HG02981 (cell line): ENCODE data around the gene ARHGEF11.
"Not testable (repeated sequence)": the region's sequence is repeated elsewhere in the genome, so short reads cannot be mapped to it uniquely, and the experiment has no call there.

ENCODE experiments used
- ATAC-seq: cut with Tn5 transposase; IDR thresholded peaks from one replicate; pipeline ENCODE4 v1.9.1; 2021; ENCODE audit warnings: mild to moderate bottlenecking, moderate library complexity; ENCODE audit not compliant: unreplicated experiment

The ARHGEF11 gene

GRCh38 chr1:156931974-156932710 lies 113.4 kb downstream of the ARHGEF11 start:
- no peak for ATAC-seq

GRCh38 chr1:156931211-156931952 lies 114.2 kb downstream of the ARHGEF11 start:
- ATAC-seq, result no peak

- ATAC-seq, result no peak
Observed at GRCh38 chr1:156930483-156930882, 115.1 kb downstream of the ARHGEF11 start.

GRCh38 chr1:156929596-156930238 lies 115.8 kb downstream of the ARHGEF11 start:
- no peak for ATAC-seq

GRCh38 chr1:156928043-156928602 lies 117.4 kb downstream of the ARHGEF11 start:
- no peak for ATAC-seq

GRCh38 chr1:156927215-156928042 lies 118.1 kb downstream of the ARHGEF11 start:
- ATAC-seq, result no peak

- not testable (repeated sequence) for ATAC-seq
Observed at GRCh38 chr1:156926695-156927094, 118.8 kb downstream of the ARHGEF11 start.

- no peak for ATAC-seq
Observed at GRCh38 chr1:156926175-156926574, 119.4 kb downstream of the ARHGEF11 start.

- ATAC-seq, result no peak
Observed at GRCh38 chr1:156925154-156926010, 120.2 kb downstream of the ARHGEF11 start.

GRCh38 chr1:156924478-156925153 lies 120.9 kb downstream of the ARHGEF11 start:
- no peak for ATAC-seq

- no peak for ATAC-seq
Observed at GRCh38 chr1:156923670-156924477, 121.7 kb downstream of the ARHGEF11 start.

GRCh38 chr1:156922986-156923669 lies 122.4 kb downstream of the ARHGEF11 start:
- no peak for ATAC-seq

GRCh38 chr1:156921053-156921529 lies 124.5 kb downstream of the ARHGEF11 start:
- ATAC-seq, result no peak

- no peak for ATAC-seq
Observed at GRCh38 chr1:156920233-156921052, 125.1 kb downstream of the ARHGEF11 start, which contains the start of gene LRRC71. Gene LRRC71, plus strand, starts transcription at chr1:156920632. Its CDS starts 172 bp downstream, at chr1:156920804.

GRCh38 chr1:156914440-156914856 lies 131.1 kb downstream of the ARHGEF11 start:
- no peak for ATAC-seq

GRCh38 chr1:156913809-156914387 lies 131.6 kb downstream of the ARHGEF11 start:
- no peak for ATAC-seq
